Neural cell (in vitro differentiated cells): ENCODE results near the gene ZDBF2. TPM values are rescaled to one million over a fixed set of nuclear protein-coding genes. Genes with fewer than 3 reads are reported as not detected.

Source experiments
- H2AFZ ChIP-seq: fragments of 200-600, 300-800 bp; sonication (generic), shearing (Covaris generic); 2 replicates; pipeline ENCODE4 v1.6.0; 2014; ENCODE audit warnings: low read depth, mild to moderate bottlenecking, antibody characterized with exemption, low read length, moderate library complexity
- H3F3A ChIP-seq: fragments of 200-600 bp; shearing (Covaris generic); 2 replicates; pipeline ENCODE4 v1.6.1; 2016; ENCODE audit warnings: mild to moderate bottlenecking, moderate library complexity, mixed read lengths, antibody characterized with exemption, low read length; ENCODE audit not compliant: insufficient read depth, poor library complexity, severe bottlenecking
- H3K27ac ChIP-seq: fragments of 200-600, 300-800 bp; sonication (generic), shearing (Covaris generic); 2 replicates; pipeline ENCODE4 v1.5.1; 2014; ENCODE audit warnings: mild to moderate bottlenecking, low read length, moderate library complexity
- H3K27me3 ChIP-seq: fragments of 300-800, 200-600 bp; sonication (generic), shearing (Covaris generic); 2 replicates; pipeline ENCODE4 v1.6.0; 2014; ENCODE audit warnings: mild to moderate bottlenecking, low read depth, low read length, moderate library complexity; ENCODE audit not compliant: insufficient read depth
- H3K36me3 ChIP-seq: fragments of 300-800, 200-600 bp; sonication (generic), shearing (Covaris generic); 2 replicates; pipeline ENCODE4 v1.5.1; 2014; ENCODE audit warnings: mild to moderate bottlenecking, antibody characterized with exemption, low read length, moderate library complexity; ENCODE audit not compliant: insufficient read depth
- H3K4me2 ChIP-seq: fragments of 300-800, 200-600 bp; sonication (generic), shearing (Covaris generic); 2 replicates; pipeline ENCODE4 v1.6.0; 2014; ENCODE audit warnings: mild to moderate bottlenecking, low read length
- H3K4me3 ChIP-seq: fragments of 300-800, 200-600 bp; sonication (generic), shearing (Covaris generic); 2 replicates; pipeline ENCODE4 v1.5.1; 2014; ENCODE audit warnings: mild to moderate bottlenecking, low read length, moderate library complexity
- H3K79me2 ChIP-seq: fragments of 200-600 bp; shearing (Covaris generic); replicated peaks from 2 replicates; pipeline ENCODE4 v1.6.0; 2014; ENCODE audit warnings: mild to moderate bottlenecking, low read length, moderate library complexity; ENCODE audit not compliant: insufficient read depth
- H3K9ac ChIP-seq: fragments of 300-800, 200-600 bp; sonication (generic), shearing (Covaris generic); 2 replicates; pipeline ENCODE4 v1.6.1; 2016; ENCODE audit warnings: mild to moderate bottlenecking, low read length, mixed read lengths
- H3K9me2 ChIP-seq: fragments of 200-600 bp; shearing (Covaris generic); 2 replicates; pipeline ENCODE4 v1.6.1; 2016; ENCODE audit warnings: mild to moderate bottlenecking, low read length, mixed read lengths; ENCODE audit not compliant: insufficient read depth
- H3K9me3 ChIP-seq: fragments of 200-600, 300-800 bp; sonication (generic), shearing (Covaris generic); 2 replicates; pipeline ENCODE4 v1.6.1; 2016; ENCODE audit warnings: mild to moderate bottlenecking, mixed run types, low read length, moderate library complexity, mixed read lengths
- H4K20me1 ChIP-seq: fragments of 200-600 bp; shearing (Covaris generic); 2 replicates; pipeline ENCODE4 v1.6.1; 2016; ENCODE audit warnings: mild to moderate bottlenecking, mixed run types; ENCODE audit not compliant: insufficient read depth
- CTCF ChIP-seq: fragments of 450-650 bp; IDR thresholded peaks from 2 replicates; pipeline ENCODE4 v1.5.1; 2014; ENCODE audit warnings: antibody characterized with exemption, mild to moderate bottlenecking, moderate library complexity; ENCODE audit not compliant: poor library complexity, severe bottlenecking
- EP300 ChIP-seq: fragments of 450-650 bp; conservative IDR thresholded peaks from 2 replicates; pipeline ENCODE4 v1.6.1; 2014; ENCODE audit warnings: antibody characterized with exemption, mild to moderate bottlenecking, moderate library complexity; ENCODE audit not compliant: poor library complexity, severe bottlenecking
- EZH2 ChIP-seq: fragments of 200-600, 300-800 bp; shearing (Covaris generic), sonication (generic); IDR thresholded peaks from 2 replicates; pipeline ENCODE4 v1.6.1; 2014; ENCODE audit warnings: antibody characterized with exemption, low read length, borderline replicate concordance, mild to moderate bottlenecking; ENCODE audit not compliant: insufficient read depth, poor library complexity, severe bottlenecking
- MXI1 ChIP-seq: fragments of 450-650 bp; conservative IDR thresholded peaks from 2 replicates; pipeline ENCODE4 v1.6.1; 2014; ENCODE audit warnings: antibody characterized with exemption, mild to moderate bottlenecking; ENCODE audit not compliant: poor library complexity, severe bottlenecking
- POLR2AphosphoS5 ChIP-seq: IDR thresholded peaks from 2 replicates; pipeline ENCODE4 v1.6.1; 2012
- RAD21 ChIP-seq: fragments of 450-650 bp; conservative IDR thresholded peaks from 2 replicates; pipeline ENCODE4 v1.6.1; 2014; ENCODE audit warnings: antibody characterized with exemption, mild to moderate bottlenecking, moderate library complexity
- REST ChIP-seq: IDR thresholded peaks from 2 replicates; pipeline ENCODE4 v1.6.1; 2012; ENCODE audit warnings: borderline replicate concordance
- SMC3 ChIP-seq: fragments of 450-650 bp; conservative IDR thresholded peaks from 2 replicates; pipeline ENCODE4 v1.6.1; 2014; ENCODE audit warnings: antibody characterized with exemption, mild to moderate bottlenecking, moderate library complexity; ENCODE audit not compliant: poor library complexity
- TAF1 ChIP-seq: IDR thresholded peaks from 2 replicates; pipeline ENCODE4 v1.6.1; 2012; ENCODE audit warnings: low read depth
- polyA plus RNA-seq: library from polyadenylated mRNA; depleted of rRNA; stranded (reverse); fragments of >200 nt; gene quantifications from 2 replicates; pipeline ENCODE4 v1.2.3, GENCODE V29; 2014

Gene ZDBF2
- polyA plus RNA-seq, 1 donor from 2014 or later: 23.4 TPM

DNA sequence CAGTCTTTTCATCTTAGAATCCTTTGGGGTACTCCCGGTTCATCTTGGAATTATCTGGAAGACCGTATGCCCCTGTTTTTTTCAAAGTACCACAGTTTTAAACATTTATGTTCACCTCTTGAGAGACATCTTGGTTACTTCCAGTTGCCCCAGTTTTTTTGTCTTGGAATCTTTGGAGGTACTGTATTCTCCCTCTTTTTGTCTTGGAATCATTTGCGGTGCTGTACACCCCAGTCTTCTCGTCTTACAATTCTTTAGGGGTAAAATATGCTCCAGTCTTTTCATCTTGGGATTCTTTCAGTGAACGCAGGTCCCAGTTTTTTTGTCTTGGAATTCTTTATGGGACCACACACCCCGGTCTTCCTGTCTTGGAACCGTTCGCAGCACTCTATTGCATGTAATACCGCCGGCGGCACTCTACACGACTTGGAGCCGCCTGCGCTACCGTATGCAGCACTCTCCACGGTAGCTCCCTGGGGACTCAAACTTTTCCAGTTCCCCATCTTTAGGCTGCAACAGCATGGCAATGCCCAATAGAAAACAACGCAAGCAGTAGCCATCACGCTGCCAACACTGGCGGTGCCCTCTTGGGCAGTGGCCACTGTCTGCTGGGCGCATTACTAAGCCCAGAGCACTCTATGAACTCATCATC is 21.2 kb upstream of the ZDBF2 start:
- Histone ChIP-seq H3K9me2 (no peaks in the 10 kb centered on the region), H3K36me3 (no peaks in the 10 kb centered on the region), H3K4me3 (no peak overlapping the region), H3K9ac (no peak overlapping the region), H3K79me2 (no peaks in the 10 kb centered on the region), H3F3A (no peaks in the 10 kb centered on the region), H3K9me3 (peaks cover 5% of the 10 kb centered on the region), H3K4me2 (no peak overlapping the region), H2AFZ (no peak overlapping the region), H3K27ac (no peak overlapping the region), H3K27me3 (peaks cover 87% of the 10 kb centered on the region), H4K20me1 (no peaks in the 10 kb centered on the region)
- TF ChIP-seq EZH2: no peak
- no peak for TF ChIP-seq RAD21
- no peak for TF ChIP-seq POLR2AphosphoS5
- no peak for TF ChIP-seq EP300
- no peak for TF ChIP-seq CTCF
- TF ChIP-seq TAF1: no peak
- TF ChIP-seq REST: no peak
- TF ChIP-seq SMC3: no peak
- TF ChIP-seq MXI1: no peak

DNA sequence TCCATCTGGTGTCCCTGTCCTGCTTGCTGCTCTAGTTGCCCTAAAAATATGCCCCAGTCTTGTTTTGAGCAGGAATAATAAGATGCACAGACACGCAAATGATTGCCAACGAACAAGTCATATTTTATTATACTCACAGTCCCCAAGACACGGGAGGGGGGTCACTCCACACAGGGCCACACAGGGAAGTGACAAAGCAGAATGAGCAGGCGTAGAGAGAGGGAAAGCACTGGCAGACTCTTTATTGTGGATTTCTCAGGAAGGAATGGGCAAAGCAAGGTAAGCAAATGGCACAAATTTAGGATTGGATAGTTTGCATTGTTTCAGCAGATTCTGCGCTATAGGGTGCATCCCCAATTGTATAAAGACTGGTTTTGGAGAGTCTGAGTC is 20.7 kb upstream of the ZDBF2 start:
- no peaks in the 10 kb centered on the region for H3K36me3 ChIP-seq
- H3F3A ChIP-seq: no peaks in the 10 kb centered on the region
- no peak overlapping the region for H3K4me2 ChIP-seq
- no peak overlapping the region for H3K9ac ChIP-seq
- no peak overlapping the region for H3K4me3 ChIP-seq
- H3K27ac ChIP-seq: no peak overlapping the region
- H2AFZ ChIP-seq: no peak overlapping the region
- H3K27me3 ChIP-seq: peaks cover 91% of the 10 kb centered on the region
- H4K20me1 ChIP-seq: no peaks in the 10 kb centered on the region
- peaks cover 5% of the 10 kb centered on the region for H3K9me3 ChIP-seq
- no peaks in the 10 kb centered on the region for H3K9me2 ChIP-seq
- TF ChIP-seq SMC3 (no peak), CTCF (no peak), TAF1 (no peak)
- no peaks in the 10 kb centered on the region for H3K79me2 ChIP-seq
